K562 (cell line): ENCODE data around the gene NT5DC2. TPM values are rescaled to one million over a fixed set of nuclear protein-coding genes. Genes with fewer than 3 reads are reported as not detected.

ENCODE experiments used
- IRF2 ChIP-seq: sonication (generic); formaldehyde crosslinking; IDR thresholded peaks from 2 replicates; pipeline ENCODE4 v1.8.1; 2022; ENCODE audit warnings: mild to moderate bottlenecking, missing genetic modification reagents
- NFATC3 ChIP-seq: fragments of 450-650 bp; IDR thresholded peaks from 2 replicates; pipeline ENCODE4 v1.6.1; 2017; ENCODE audit warnings: mild to moderate bottlenecking
- PTBP1 ChIP-seq: fragments of 200-400 bp; formaldehyde crosslinking; IDR thresholded peaks from 2 replicates; pipeline ENCODE4 v1.6.1; 2017; ENCODE audit warnings: low read depth, low read length
- TCF7L2 ChIP-seq: fragments of 150-350 bp; IDR thresholded peaks from 2 replicates; pipeline ENCODE4 v1.6.1; 2016; ENCODE audit warnings: low read depth, mild to moderate bottlenecking, low read length, moderate library complexity
- ZNF318 ChIP-seq, 2 experiments: fragments of 450-650 bp; IDR thresholded peaks; 2 replicates each; pipeline ENCODE4 v1.6.1; 2016; ENCODE audit warnings: mild to moderate bottlenecking in 2 of 2, borderline replicate concordance in 1 of 2, low read depth in 1 of 2, moderate library complexity in 1 of 2
- ZNF398 ChIP-seq: fragments of 250-450 bp; sonication (Bioruptor Pico); IDR thresholded peaks from 2 replicates; pipeline ENCODE4 v1.8.0; 2021; ENCODE audit warnings: moderate library complexity, mild to moderate bottlenecking, inconsistent platforms
- ZNF695 ChIP-seq: fragments of 450-650 bp; formaldehyde crosslinking; IDR thresholded peaks from 2 replicates; pipeline ENCODE4 v1.4.0; 2020; ENCODE audit warnings: mild to moderate bottlenecking, moderate library complexity
- polyA plus RNA-seq, 8 experiments: library from polyadenylated mRNA; depleted of rRNA in 4 of 8; stranded (reverse) in 5 of 8; unstranded in 3 of 8; fragments of >200 nt; fragmentation: Nextera tagmentation in 2 of 8; fragmentation: Illumina TruSeq in 1 of 8; extraction: Ambion mirVana in 2 of 8; extraction: Trizol in 1 of 8; gene quantifications; 2 replicates each; pipeline versions ENCODE4 v1.2.1 to v1.2.3, GENCODE V29; 2011 to 2014; ENCODE audit warnings: inconsistent platforms in 1 of 8, missing spikeins in 1 of 8
- total RNA-seq, 7 experiments: library from RNA; depleted of rRNA in 6 of 7; stranded (reverse); fragments of >200 nt in 6 of 7; fragmentation: Illumina TruSeq in 2 of 7; extraction: Trizol in 2 of 7; gene quantifications; 2 replicates each; pipeline versions ENCODE4 v1.2.1 to v1.2.3, GENCODE V29; 2011 to 2021; ENCODE audit warnings: low replicate concordance in 1 of 7

NT5DC2 gene
- total and polyA plus RNA-seq, 9 of the 15 experiments (the other 6 are each of a cell fraction or from before 2014, with no cell fraction given), result 25.6 to 168 (median 122) TPM

- TF ChIP-seq ZNF318 (IDR thresholded peaks at IDR 0.05; ENCODE audit: borderline replicate concordance in 1 of 2, low read depth in 1 of 2), result no peak
- no peak for TF ChIP-seq NFATC3
- no peak for TF ChIP-seq ZNF398 (CRISPR knock-in tag)
- TF ChIP-seq TCF7L2, result no peak
- no peak for TF ChIP-seq ZNF695 (CRISPR knock-in tag)
- no peak for TF ChIP-seq IRF2 (CRISPR knock-in tag)
- no peak for TF ChIP-seq PTBP1
Observed at GRCh38 chr3:52489453-52489852, 44.2 kb downstream of the NT5DC2 start (continued).
